Measurements from ENCODE around the gene SEPTIN12. TPM values are rescaled to one million over a fixed set of nuclear protein-coding genes. Genes with fewer than 3 reads are reported as not detected.

SEPTIN12 gene
- total and polyA plus RNA-seq, 2 of the 8 experiments (the other 6 are each of a cell fraction or from before 2014, with no cell fraction given), result 0.24 TPM; not detected in 1

Small RNA genes lying within 50 kb of the gene (small RNA-seq; reads per million reads assigned to genes)
- gene RF00017 (ENCODE audit: insufficient read depth), result not detected

Other genes with a start within 250 kb of the SEPTIN12 start
- 73.7 and 76.3 TPM in 2 replicates for gene CDIP1, start 249.6 kb downstream of the SEPTIN12 start, total RNA-seq (2021; fragmentation: NEBNext Ultra II Directional; extraction: Animal tissue kit (Norgen Biotek cat#: 25700))
- gene CDIP1, start 249.6 kb downstream of the SEPTIN12 start, polyA plus RNA-seq (2011; rRNA removed), result 56.6 and 91.0 TPM in 2 replicates
- 1.3 and 1.6 TPM in 2 replicates for gene C16orf96, start 232.0 kb downstream of the SEPTIN12 start, total RNA-seq (2021; fragmentation: NEBNext Ultra II Directional; extraction: Animal tissue kit (Norgen Biotek cat#: 25700))
- 1.0 and 1.8 TPM in 2 replicates for gene C16orf96, start 232.0 kb downstream of the SEPTIN12 start, polyA plus RNA-seq (2011; rRNA removed)
- gene UBALD1, start 173.5 kb downstream of the SEPTIN12 start, total RNA-seq (2021; fragmentation: NEBNext Ultra II Directional; extraction: Animal tissue kit (Norgen Biotek cat#: 25700)), result 52.2 and 62.0 TPM in 2 replicates
- gene UBALD1, start 173.5 kb downstream of the SEPTIN12 start, polyA plus RNA-seq (2011; rRNA removed), result 28.6 and 48.9 TPM in 2 replicates
- gene MGRN1, start 163.5 kb downstream of the SEPTIN12 start, total RNA-seq (2021; fragmentation: NEBNext Ultra II Directional; extraction: Animal tissue kit (Norgen Biotek cat#: 25700)), result 79.4 and 82.3 TPM in 2 replicates
- 15.0 and 30.1 TPM in 2 replicates for gene MGRN1, start 163.5 kb downstream of the SEPTIN12 start, polyA plus RNA-seq (2011; rRNA removed)
- 34.8 and 41.3 TPM in 2 replicates for gene NUDT16L1, start 94.8 kb downstream of the SEPTIN12 start, total RNA-seq (2021; fragmentation: NEBNext Ultra II Directional; extraction: Animal tissue kit (Norgen Biotek cat#: 25700))
- 77.3 and 112 TPM in 2 replicates for gene NUDT16L1, start 94.8 kb downstream of the SEPTIN12 start, polyA plus RNA-seq (2011; rRNA removed)
- gene ANKS3, start 54.1 kb downstream of the SEPTIN12 start, total RNA-seq (2021; fragmentation: NEBNext Ultra II Directional; extraction: Animal tissue kit (Norgen Biotek cat#: 25700)), result 23.9 and 27.5 TPM in 2 replicates
- 15.5 and 23.9 TPM in 2 replicates for gene ANKS3, start 54.1 kb downstream of the SEPTIN12 start, polyA plus RNA-seq (2011; rRNA removed)
- gene DNAAF8, start 53.8 kb downstream of the SEPTIN12 start, total RNA-seq (2021; fragmentation: NEBNext Ultra II Directional; extraction: Animal tissue kit (Norgen Biotek cat#: 25700)), result 0.17 TPM in 1 of 2 replicates, not detected in the other
- gene DNAAF8, start 53.8 kb downstream of the SEPTIN12 start, polyA plus RNA-seq (2011; rRNA removed), result 0.39 and 0.58 TPM in 2 replicates
- 10.4 and 13.4 TPM in 2 replicates for gene ZNF500, start 21.2 kb downstream of the SEPTIN12 start, total RNA-seq (2021; fragmentation: NEBNext Ultra II Directional; extraction: Animal tissue kit (Norgen Biotek cat#: 25700))
- gene ZNF500, start 21.2 kb downstream of the SEPTIN12 start, polyA plus RNA-seq (2011; rRNA removed), result 10.3 and 11.8 TPM in 2 replicates
- not detected in 2 replicates for gene SMIM22, start 7.0 kb upstream of the SEPTIN12 start, total RNA-seq (2021; fragmentation: NEBNext Ultra II Directional; extraction: Animal tissue kit (Norgen Biotek cat#: 25700))
- gene SMIM22, start 7.0 kb upstream of the SEPTIN12 start, polyA plus RNA-seq (2011; rRNA removed), result not detected in 2 replicates
- gene ROGDI, start 14.3 kb upstream of the SEPTIN12 start, total RNA-seq (2021; fragmentation: NEBNext Ultra II Directional; extraction: Animal tissue kit (Norgen Biotek cat#: 25700)), result 27.4 and 29.9 TPM in 2 replicates
- 68.4 and 95.2 TPM in 2 replicates for gene ROGDI, start 14.3 kb upstream of the SEPTIN12 start, polyA plus RNA-seq (2011; rRNA removed)
- 115 and 120 TPM in 2 replicates for gene GLYR1, start 58.9 kb upstream of the SEPTIN12 start, total RNA-seq (2021; fragmentation: NEBNext Ultra II Directional; extraction: Animal tissue kit (Norgen Biotek cat#: 25700))
- gene GLYR1, start 58.9 kb upstream of the SEPTIN12 start, polyA plus RNA-seq (2011; rRNA removed), result 50.2 and 60.2 TPM in 2 replicates
- 37.0 and 37.6 TPM in 2 replicates for gene UBN1, start 59.1 kb upstream of the SEPTIN12 start, total RNA-seq (2021; fragmentation: NEBNext Ultra II Directional; extraction: Animal tissue kit (Norgen Biotek cat#: 25700))
- gene UBN1, start 59.1 kb upstream of the SEPTIN12 start, polyA plus RNA-seq (2011; rRNA removed), result 16.2 and 27.4 TPM in 2 replicates
- gene PPL, start 148.8 kb upstream of the SEPTIN12 start, total RNA-seq (2021; fragmentation: NEBNext Ultra II Directional; extraction: Animal tissue kit (Norgen Biotek cat#: 25700)), result 28.8 and 29.5 TPM in 2 replicates
- gene PPL, start 148.8 kb upstream of the SEPTIN12 start, polyA plus RNA-seq (2011; rRNA removed), result 11.3 and 15.8 TPM in 2 replicates
- gene SEC14L5, start 170.0 kb upstream of the SEPTIN12 start, total RNA-seq (2021; fragmentation: NEBNext Ultra II Directional; extraction: Animal tissue kit (Norgen Biotek cat#: 25700)), result 3.0 and 3.2 TPM in 2 replicates
- gene SEC14L5, start 170.0 kb upstream of the SEPTIN12 start, polyA plus RNA-seq (2011; rRNA removed), result 1.9 and 2.1 TPM in 2 replicates
- gene NAGPA, start 245.6 kb upstream of the SEPTIN12 start, total RNA-seq (2021; fragmentation: NEBNext Ultra II Directional; extraction: Animal tissue kit (Norgen Biotek cat#: 25700)), result 13.2 and 13.6 TPM in 2 replicates
- gene NAGPA, start 245.6 kb upstream of the SEPTIN12 start, polyA plus RNA-seq (2011; rRNA removed), result 10.1 and 13.6 TPM in 2 replicates

All from H1 (cell line).